Glomerular endothelial cell (primary cell): Measurements from ENCODE around the gene EVC. TPM values are rescaled to one million over a fixed set of nuclear protein-coding genes. Genes with fewer than 3 reads are reported as not detected.

Experiments
- DNase-seq: peaks from one replicate; pipeline ENCODE4 v3.0.0-alpha.2; 2011; ENCODE audit warnings: low read depth, low spot score; ENCODE audit errors: extremely low read depth
- total RNA-seq: library from RNA; depleted of rRNA; stranded (reverse); fragments of >200 nt; gene quantifications from 2 replicates; pipeline ENCODE4 v1.2.3, GENCODE V29; 2015

Gene EVC
- total RNA-seq, 1 donor from 2014 or later, result 52.8 TPM

- no peak for DNase-seq
These were observed 19.4 kb downstream of the EVC start for GRCh38 chr4:5730436-5730835.

GRCh38 chr4:5730993-5731990 lies 20.3 kb downstream of the EVC start:
- no peak for DNase-seq

GRCh38 chr4:5732158-5732557 lies 21.2 kb downstream of the EVC start:
- no peak for DNase-seq

- no peak for DNase-seq
These were observed 23.9 kb downstream of the EVC start for GRCh38 chr4:5734853-5735252.

GRCh38 chr4:5735463-5735862 lies 24.5 kb downstream of the EVC start:
- no peak for DNase-seq

- no peak for DNase-seq
These were observed 27.1 kb downstream of the EVC start for GRCh38 chr4:5738061-5738460.

- DNase-seq, result no peak
These were observed 31.4 kb downstream of the EVC start for GRCh38 chr4:5742388-5742787.

GRCh38 chr4:5742968-5743367 lies 32.0 kb downstream of the EVC start:
- DNase-seq, result no peak

- DNase-seq, result no peak
These were observed 35.2 kb downstream of the EVC start for GRCh38 chr4:5746250-5746649.

- DNase-seq, result peak; percentile 33
These were observed 36.1 kb downstream of the EVC start for GRCh38 chr4:5746829-5747737.

GRCh38 chr4:5747738-5748375 lies 36.9 kb downstream of the EVC start:
- no peak for DNase-seq

- no peak for DNase-seq
These were observed 38.6 kb downstream of the EVC start for GRCh38 chr4:5749568-5749967.

- no peak for DNase-seq
These were observed 39.3 kb downstream of the EVC start for GRCh38 chr4:5750052-5750945.

GRCh38 chr4:5750946-5751665 lies 40.1 kb downstream of the EVC start:
- no peak for DNase-seq

- no peak for DNase-seq
These were observed 40.8 kb downstream of the EVC start for GRCh38 chr4:5751666-5752375.

GRCh38 chr4:5752376-5753184 lies 41.6 kb downstream of the EVC start:
- no peak for DNase-seq

GRCh38 chr4:5753366-5753765 lies 42.4 kb downstream of the EVC start:
- no peak for DNase-seq
